Measurements from ENCODE around the gene MMP10. TPM values are rescaled to one million over a fixed set of nuclear protein-coding genes. Genes with fewer than 3 reads are reported as not detected.

Gene MMP10
- total and polyA plus RNA-seq, 2 donors (not counting 3 experiments of a cell fraction or from before 2014, with no cell fraction given): 4.3 to 15.0 TPM

GRCh38 chr11:102751673-102752072 lies 28.8 kb downstream of the MMP10 start:
- H3K36me3 ChIP-seq (ENCODE audit: control insufficient read depth in 2 of 2, extremely low read depth in 1 of 2, insufficient read depth in 2 of 2, low read length in 2 of 2): no peaks in the 10 kb centered on the region
- H3K9me1 ChIP-seq (replicated peaks; ENCODE audit: control insufficient read depth, extremely low read depth, insufficient read depth, low read length): no peaks in the 10 kb centered on the region
- H3K4me3 ChIP-seq (replicated peaks in 1 of 3; ENCODE audit: insufficient read depth in 1 of 3, low read depth in 1 of 3, low read length in 3 of 3): no peak overlapping the region
- ChIA-PET CTCF (no interaction called here), POLR2A (no interaction called here)
- H3K9ac ChIP-seq (replicated peaks; ENCODE audit: extremely low read depth, insufficient read depth, low read length): no peak overlapping the region
- no peaks in the 10 kb centered on the region for H3K4me1 ChIP-seq (ENCODE audit: control insufficient read depth, extremely low read depth, insufficient read depth, low read length)
- H3K27ac ChIP-seq (ENCODE audit: insufficient read depth, low read depth, low read length): no peak overlapping the region
- no peak for FAIRE-seq
- no peak overlapping the region for H3K4me2 ChIP-seq (ENCODE audit: insufficient read depth, low read length)
- H4K20me1 ChIP-seq (replicated peaks; ENCODE audit: control insufficient read depth, extremely low read depth, insufficient read depth, low read length): no peaks in the 10 kb centered on the region
- dilution Hi-C loops (cut with MboI; ENCODE audit: extremely low pct_ligation_motif_present, low sequenced_read_pairs): no loop called here
- no peaks in the 10 kb centered on the region for H3K79me2 ChIP-seq (ENCODE audit: control insufficient read depth, insufficient read depth, low read length)
- H2AFZ ChIP-seq (ENCODE audit: low read depth, low read length): no peak overlapping the region
- no TSS peak for BruUV-seq (replicated peaks)
- H3K9me3 ChIP-seq (replicated peaks; ENCODE audit: control insufficient read depth, insufficient read depth, low read length): no peaks in the 10 kb centered on the region
- TF ChIP-seq GATA2 (IDR thresholded peaks at IDR 0.05; ENCODE audit: insufficient read depth, insufficient read length, low read depth, low read length) (no peak), MAX (IDR thresholded peaks at IDR 0.05; ENCODE audit: insufficient read depth, insufficient read length) (no peak), FOS (IDR thresholded peaks at IDR 0.05; ENCODE audit: borderline replicate concordance, insufficient read depth, low read length) (no peak), JUN (IDR thresholded peaks at IDR 0.05; ENCODE audit: borderline replicate concordance, insufficient read depth, insufficient read length, low read depth) (no peak), EZH2 (IDR thresholded peaks at IDR 0.05; ENCODE audit: borderline replicate concordance, low read depth, low read length, severe bottlenecking) (no peak), POLR2A (IDR thresholded peaks at IDR 0.05; ENCODE audit: low read depth, low read length) (no peak), POLR2AphosphoS5 (IDR thresholded peaks at IDR 0.05; ENCODE audit: insufficient read depth, low read depth, low read length) (no peak), MYC (IDR thresholded peaks at IDR 0.05; ENCODE audit: low read depth, low read length) (no peak), CTCF (IDR thresholded peaks at IDR 0.05; ENCODE audit: extremely low read depth in 1 of 2, insufficient read depth in 1 of 2, low read depth in 1 of 2, low read length in 2 of 2) (no peak)
- no peak for DNase-seq (ENCODE audit: low read depth, low spot score)
- intact Hi-C loops (cut with micrococcal nuclease): no loop called here
- peaks cover 29 to 31% of the 10 kb centered on the region in 2 experiments for H3K27me3 ChIP-seq (ENCODE audit: control insufficient read depth in 2 of 2, insufficient read depth in 2 of 2, low read length in 2 of 2)

Measured in endothelial cell of umbilical vein (primary cell).